SJSA1 (cell line): ENCODE measurements around the gene VAMP4. TPM values are rescaled to one million over a fixed set of nuclear protein-coding genes. Genes with fewer than 3 reads are reported as not detected.

Experiments used
- DNase-seq, 2 experiments: peaks; one replicate each; pipeline ENCODE4 v3.0.0-alpha.2; 2015 to 2020; ENCODE audit warnings: low spot score in 2 of 2, low read depth in 1 of 2
- H3K27ac ChIP-seq: fragments of 250-450 bp; sonication (Bioruptor Pico); 2 replicates; pipeline ENCODE4 v1.5.1; 2020; ENCODE audit warnings: mild to moderate bottlenecking, moderate library complexity
- H3K27me3 ChIP-seq: fragments of 250-450 bp; sonication (Bioruptor Pico); replicated peaks from 2 replicates; pipeline ENCODE4 v1.5.1; 2020; ENCODE audit warnings: mild to moderate bottlenecking, moderate library complexity
- H3K36me3 ChIP-seq: fragments of 250-450 bp; sonication (Bioruptor Pico); 2 replicates; pipeline ENCODE4 v1.5.1; 2020; ENCODE audit warnings: mild to moderate bottlenecking
- H3K4me1 ChIP-seq: fragments of 250-450 bp; sonication (Bioruptor Pico); replicated peaks from 2 replicates; pipeline ENCODE4 v1.6.1; 2021; ENCODE audit warnings: mild to moderate bottlenecking
- H3K4me3 ChIP-seq: fragments of 250-450 bp; sonication (Bioruptor Pico); 2 replicates; pipeline ENCODE4 v1.5.1; 2020; ENCODE audit warnings: mild to moderate bottlenecking
- H3K9me3 ChIP-seq: fragments of 250-450 bp; sonication (Bioruptor Pico); replicated peaks from 2 replicates; pipeline ENCODE4 v1.5.1; 2020; ENCODE audit warnings: mild to moderate bottlenecking
- total RNA-seq: library from RNA; depleted of rRNA; stranded (reverse); fragments of >200 nt; shearing (Covaris generic); gene quantifications from 2 replicates; pipeline ENCODE4 v1.2.3, GENCODE V29; 2014

Gene VAMP4
- total RNA-seq, 1 experiment from 2014 or later = 8.5 TPM

DNA sequence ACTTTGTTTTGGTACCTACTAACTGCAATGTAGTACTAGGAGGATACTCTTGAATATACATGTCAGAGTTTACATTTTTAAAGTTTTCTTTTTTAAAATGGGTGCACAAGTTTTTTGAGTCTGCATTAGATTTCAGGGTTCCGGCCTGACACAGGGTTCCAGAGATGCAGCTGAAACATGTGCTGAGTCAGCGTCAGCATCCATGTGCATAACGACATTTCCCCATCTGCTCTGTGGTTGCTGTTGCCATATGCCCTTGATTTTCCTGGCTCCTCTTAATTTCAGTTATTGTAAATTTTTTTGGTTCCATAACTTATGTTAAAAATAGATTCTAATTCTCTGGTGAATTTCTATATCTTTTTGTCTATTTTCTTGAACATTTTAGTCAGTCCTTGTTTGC lies 27.3 kb upstream of the VAMP4 start:
- Histone ChIP-seq H3K36me3 (no peaks in the 10 kb centered on the region), H3K27ac (no peak overlapping the region), H3K4me1 (no peaks in the 10 kb centered on the region), H3K4me3 (no peak overlapping the region), H3K27me3 (peaks cover 3% of the 10 kb centered on the region; the same call in 1 of the 2 replicates), H3K9me3 (no peaks in the 10 kb centered on the region)
- DNase-seq = no peak

DNA sequence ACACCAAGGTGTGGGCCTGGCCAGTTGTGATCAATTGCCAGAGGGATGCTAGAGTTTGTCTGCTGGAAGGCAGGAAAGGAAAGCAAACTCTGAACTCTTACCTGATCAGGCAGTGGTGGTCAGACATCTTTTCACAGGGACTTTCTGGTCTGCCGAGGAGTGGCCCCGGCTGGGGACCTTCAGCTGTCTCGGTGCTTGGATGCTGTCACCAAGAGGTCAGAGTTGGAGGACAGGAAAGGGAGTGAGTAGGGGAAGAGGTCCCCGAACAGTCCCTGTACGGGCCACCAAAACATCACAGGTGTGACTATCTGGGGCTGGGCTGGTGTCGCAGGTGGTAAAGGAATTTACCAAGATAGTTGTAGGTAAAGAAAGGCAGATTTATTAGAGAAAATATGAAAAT lies 21.9 kb upstream of the VAMP4 start:
- Histone ChIP-seq H3K4me1 (no peaks in the 10 kb centered on the region), H3K27ac (no peak overlapping the region), H3K36me3 (no peaks in the 10 kb centered on the region), H3K27me3 (0 out of 2 replicates have a peak, but pooled peaks cover 4% of the 10 kb centered on the region), H3K9me3 (no peaks in the 10 kb centered on the region), H3K4me3 (no peak overlapping the region)
- DNase-seq = no peak

DNA sequence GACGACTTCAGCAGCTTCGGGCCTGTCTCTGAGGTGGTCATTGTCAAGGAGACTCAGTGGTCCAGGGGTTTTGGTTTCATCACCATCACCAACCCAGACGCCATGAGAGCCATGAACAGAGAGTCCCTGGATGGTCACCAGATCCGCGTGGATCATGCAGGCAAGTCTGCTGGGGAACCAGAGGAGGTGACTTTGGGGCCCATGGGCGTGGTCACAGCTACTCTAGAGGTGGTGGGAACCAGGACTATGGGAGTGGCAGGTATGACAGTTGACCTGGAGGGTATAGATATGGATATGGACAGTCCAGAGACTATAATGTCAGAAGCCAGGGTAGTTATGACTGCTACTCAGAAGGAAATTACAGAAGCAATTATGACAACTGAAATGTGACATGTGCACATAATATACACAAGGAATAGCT lies 20.3 kb upstream of the VAMP4 start:
- H3K4me3 ChIP-seq = no peak overlapping the region
- H3K9me3 ChIP-seq = no peaks in the 10 kb centered on the region
- H3K27me3 ChIP-seq = 0 out of 2 replicates have a peak, but pooled peaks cover 4% of the 10 kb centered on the region
- H3K27ac ChIP-seq = no peak overlapping the region
- no peak for DNase-seq
- H3K36me3 ChIP-seq = no peaks in the 10 kb centered on the region
- no peaks in the 10 kb centered on the region for H3K4me1 ChIP-seq

DNA sequence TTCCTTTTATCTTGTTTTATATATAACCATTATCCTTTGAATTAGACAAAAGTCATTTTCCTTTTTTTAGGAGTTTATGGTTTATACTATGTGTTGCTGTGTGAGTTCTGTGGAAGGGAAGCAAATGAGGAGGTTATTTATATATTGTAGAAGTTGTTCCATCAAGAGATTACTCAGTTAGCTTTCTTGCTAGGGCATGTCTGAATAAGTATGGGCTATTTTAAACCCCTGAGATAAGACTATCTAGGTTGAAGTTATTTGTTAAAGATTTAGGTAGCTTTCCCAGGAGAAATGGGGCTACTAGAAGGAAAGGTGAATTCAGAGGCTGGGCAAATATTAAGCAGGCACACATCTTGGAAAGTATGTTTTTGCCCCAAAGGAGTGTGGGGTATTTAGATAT lies 16.1 kb upstream of the VAMP4 start:
- Histone ChIP-seq H3K27me3 (0 out of 2 replicates have a peak, but pooled peaks cover 4% of the 10 kb centered on the region), H3K4me1 (no peaks in the 10 kb centered on the region), H3K9me3 (0 out of 2 replicates have a peak, but pooled peaks cover 3% of the 10 kb centered on the region), H3K4me3 (no peak overlapping the region), H3K36me3 (no peaks in the 10 kb centered on the region), H3K27ac (no peak overlapping the region)
- DNase-seq = no peak

DNA sequence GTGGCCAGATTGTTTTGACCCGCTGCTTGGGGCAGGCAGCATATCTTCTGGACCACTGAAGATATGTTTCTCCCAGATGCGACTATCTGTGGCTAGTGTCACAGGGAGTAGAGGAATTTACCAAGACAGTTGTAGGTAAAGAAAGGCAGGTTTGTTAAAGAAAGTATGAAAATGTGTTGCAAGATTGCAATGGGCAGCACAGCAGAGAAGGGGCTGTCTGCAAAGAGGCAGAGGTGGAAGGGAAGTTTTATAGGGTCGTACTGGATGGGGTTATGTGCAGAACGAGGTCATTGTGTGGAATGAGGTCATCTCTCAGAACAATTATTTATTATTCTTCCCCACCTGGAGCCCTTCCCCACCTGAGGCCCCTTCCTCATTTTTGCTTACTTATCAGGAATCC lies 15.0 kb upstream of the VAMP4 start:
- H3K27me3 ChIP-seq = 0 out of 2 replicates have a peak, but pooled peaks cover 4% of the 10 kb centered on the region
- H3K4me3 ChIP-seq = no peak overlapping the region
- H3K36me3 ChIP-seq = no peaks in the 10 kb centered on the region
- H3K9me3 ChIP-seq = 0 out of 2 replicates have a peak, but pooled peaks cover 3% of the 10 kb centered on the region
- no peak overlapping the region for H3K27ac ChIP-seq
- no peaks in the 10 kb centered on the region for H3K4me1 ChIP-seq
- no peak for DNase-seq

DNA sequence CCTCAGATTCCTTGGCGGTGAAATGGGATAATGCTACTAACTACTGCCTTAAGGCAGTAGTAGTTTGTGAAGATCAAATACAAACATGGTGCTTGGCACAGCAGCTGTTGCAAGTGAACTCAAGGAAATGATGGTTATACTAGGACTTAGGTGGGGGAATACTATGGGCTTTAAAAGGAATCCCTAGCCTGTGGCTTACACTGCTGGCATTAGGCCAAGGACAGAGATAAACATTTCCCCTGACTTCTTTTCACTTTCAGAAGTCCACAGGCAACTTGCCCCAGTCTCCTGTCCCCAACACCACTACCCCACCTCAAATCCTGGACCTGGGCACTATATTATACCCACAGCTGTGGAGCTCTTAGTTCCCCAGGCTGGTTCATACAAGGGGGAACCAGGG lies 13.1 kb upstream of the VAMP4 start:
- DNase-seq = no peak
- H3K27ac ChIP-seq = no peak overlapping the region
- H3K27me3 ChIP-seq = no peaks in the 10 kb centered on the region

DNA sequence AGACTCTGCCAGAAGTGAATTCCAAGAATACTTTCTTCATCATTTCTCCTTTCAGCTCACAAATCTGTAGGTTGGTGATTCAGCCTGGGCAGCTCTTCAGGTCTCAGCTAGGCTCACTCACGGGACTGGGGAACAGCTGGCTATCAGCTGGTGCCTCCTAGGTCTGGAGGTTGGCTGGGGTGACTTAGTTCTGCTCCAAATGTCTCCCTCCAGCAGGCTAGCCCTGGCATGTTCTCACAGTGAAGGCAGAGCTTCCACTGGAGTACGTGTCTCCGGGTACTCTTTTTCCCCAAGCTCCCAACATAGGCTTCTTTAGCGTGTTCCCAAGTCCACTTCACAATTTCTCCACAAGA lies 12.5 kb upstream of the VAMP4 start:
- H3K9me3 ChIP-seq = 0 out of 2 replicates have a peak, but pooled peaks cover 3% of the 10 kb centered on the region
- H3K36me3 ChIP-seq = no peaks in the 10 kb centered on the region
- no peaks in the 10 kb centered on the region for H3K27me3 ChIP-seq
- H3K4me3 ChIP-seq = no peak overlapping the region
- H3K27ac ChIP-seq = no peak overlapping the region
- H3K4me1 ChIP-seq = no peaks in the 10 kb centered on the region
- no peak for DNase-seq

More for the DNA sequence above, 13.1 kb upstream of the VAMP4 start:
- H3K9me3 ChIP-seq = 0 out of 2 replicates have a peak, but pooled peaks cover 3% of the 10 kb centered on the region
- no peaks in the 10 kb centered on the region for H3K36me3 ChIP-seq
- H3K4me1 ChIP-seq = no peaks in the 10 kb centered on the region
- H3K4me3 ChIP-seq = no peak overlapping the region

DNA sequence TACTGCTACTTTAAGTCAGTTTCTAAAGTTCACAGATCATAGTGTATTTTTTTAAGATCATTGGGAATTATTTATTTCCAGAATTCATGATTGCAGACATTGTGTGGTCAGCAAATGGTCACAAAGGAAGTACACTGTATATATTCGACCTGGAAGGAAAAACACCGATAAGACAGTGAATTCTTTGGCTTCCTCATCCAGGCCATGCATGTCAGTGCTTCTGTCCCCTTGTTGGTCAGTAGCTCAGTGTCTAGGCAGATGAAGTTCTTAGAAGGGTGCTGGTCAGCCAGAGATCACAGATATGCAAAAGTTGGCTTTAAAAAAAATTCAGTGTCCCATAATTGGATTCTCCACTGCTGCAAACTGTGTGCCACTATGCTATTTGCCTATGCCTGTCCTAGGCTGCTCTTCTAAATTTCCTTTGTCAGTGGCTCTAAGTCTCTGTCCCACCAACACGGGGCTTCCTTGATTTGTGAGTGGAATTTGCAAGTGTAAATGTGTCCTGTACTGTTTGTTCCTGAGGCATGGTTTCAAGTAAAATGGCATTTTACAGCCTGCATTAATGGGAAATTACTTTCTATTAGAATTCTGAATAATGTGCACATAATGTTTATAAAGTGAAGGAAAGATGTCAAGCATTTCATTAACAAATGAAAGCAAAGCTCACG lies 12.0 kb upstream of the VAMP4 start:
- H3K27me3 ChIP-seq = no peaks in the 10 kb centered on the region
- no peaks in the 10 kb centered on the region for H3K4me1 ChIP-seq
- 0 out of 2 replicates have a peak, but pooled peaks cover 3% of the 10 kb centered on the region for H3K9me3 ChIP-seq
- no peak for DNase-seq
- no peaks in the 10 kb centered on the region for H3K36me3 ChIP-seq
- no peak overlapping the region for H3K4me3 ChIP-seq
- no peak overlapping the region for H3K27ac ChIP-seq

DNA sequence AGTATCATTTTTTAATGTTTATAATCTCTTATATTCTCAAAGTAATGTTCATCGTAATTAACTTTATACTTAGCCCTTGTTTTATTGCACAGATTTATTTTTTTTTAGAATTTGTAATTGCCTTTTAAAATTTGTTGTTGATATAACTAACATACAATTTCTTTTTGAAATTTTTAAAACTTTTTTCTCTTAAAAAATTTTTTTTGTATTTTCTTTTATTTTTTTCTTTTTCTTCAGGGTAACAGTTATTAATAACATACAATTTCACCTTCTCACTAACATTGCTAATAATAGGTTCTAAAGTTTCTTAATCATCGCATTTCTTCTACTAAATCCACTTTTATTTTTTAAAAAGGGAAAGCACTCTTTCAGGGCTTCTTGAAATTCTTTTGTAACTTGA lies 11.3 kb upstream of the VAMP4 start:
- Histone ChIP-seq H3K27ac (no peak overlapping the region), H3K4me3 (no peak overlapping the region), H3K9me3 (0 out of 2 replicates have a peak, but pooled peaks cover 3% of the 10 kb centered on the region), H3K27me3 (no peaks in the 10 kb centered on the region), H3K36me3 (no peaks in the 10 kb centered on the region), H3K4me1 (no peaks in the 10 kb centered on the region)
- no peak for DNase-seq

DNA sequence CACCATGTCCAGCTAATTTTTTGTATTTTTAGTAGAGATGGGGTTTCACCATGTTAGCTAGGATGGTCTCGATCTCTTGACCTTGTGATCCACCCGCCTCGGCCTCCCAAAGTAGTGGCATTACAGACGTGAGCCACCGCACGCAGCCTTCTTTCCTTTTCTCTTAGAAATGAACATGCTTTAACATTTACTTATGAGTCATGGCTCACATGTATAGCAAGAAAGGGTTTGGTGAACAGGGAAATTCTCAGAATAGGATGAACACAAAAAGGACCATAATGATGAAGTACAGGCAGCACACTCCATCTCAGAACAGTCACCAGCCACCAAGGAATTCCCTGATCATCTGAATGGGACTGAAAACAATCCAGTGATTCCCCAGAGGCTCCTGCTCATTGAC lies 9.4 kb upstream of the VAMP4 start:
- no peak for DNase-seq
- no peaks in the 10 kb centered on the region for H3K36me3 ChIP-seq
- H3K27ac ChIP-seq = no peak overlapping the region
- H3K4me1 ChIP-seq = no peaks in the 10 kb centered on the region
- no peaks in the 10 kb centered on the region for H3K9me3 ChIP-seq
- no peaks in the 10 kb centered on the region for H3K27me3 ChIP-seq
- H3K4me3 ChIP-seq = no peak overlapping the region

DNA sequence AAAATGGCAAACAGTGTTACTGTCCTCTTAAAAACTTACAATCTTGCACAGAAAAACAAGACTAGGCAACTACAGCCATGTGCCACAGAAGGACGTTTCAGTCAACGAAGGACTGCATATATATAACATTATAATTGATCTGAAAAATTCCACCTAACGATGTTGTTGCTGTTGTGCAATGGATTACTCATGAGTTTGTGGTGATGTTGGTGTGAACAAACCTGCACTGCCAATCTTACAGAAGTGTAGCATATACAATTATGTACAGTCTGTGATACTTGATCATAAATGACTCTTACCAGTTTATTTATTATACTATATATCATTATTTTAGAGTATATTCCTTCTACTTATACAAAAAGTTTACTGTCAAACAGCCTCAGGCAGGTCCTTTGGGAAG lies 6.8 kb upstream of the VAMP4 start:
- no peak for DNase-seq
- Histone ChIP-seq H3K9me3 (no peaks in the 10 kb centered on the region), H3K27ac (no peak overlapping the region), H3K4me3 (no peak overlapping the region), H3K36me3 (no peaks in the 10 kb centered on the region), H3K27me3 (no peaks in the 10 kb centered on the region), H3K4me1 (peaks cover 6% of the 10 kb centered on the region)

DNA sequence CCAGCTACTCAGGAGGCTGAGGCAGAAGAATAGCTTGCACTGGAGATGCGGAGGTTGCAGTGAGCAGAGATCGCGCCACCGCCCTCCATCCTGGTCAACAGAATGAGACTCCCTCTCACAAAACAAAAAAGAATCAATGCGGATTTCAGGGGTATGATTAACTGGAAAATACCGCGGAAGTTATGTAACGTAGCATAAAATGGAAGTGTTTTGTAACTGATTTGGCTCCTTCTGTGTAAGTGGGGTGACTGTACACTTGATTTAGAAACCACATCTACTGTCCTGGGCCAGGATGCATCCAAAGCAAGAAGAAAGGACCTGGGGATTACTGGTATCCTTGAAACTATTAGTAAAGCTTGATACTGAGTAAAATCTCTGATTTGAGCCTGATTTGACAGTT lies 3.1 kb upstream of the VAMP4 start:
- no peak for DNase-seq
- Histone ChIP-seq H3K27me3 (no peaks in the 10 kb centered on the region), H3K27ac (no peak overlapping the region), H3K4me3 (no peak overlapping the region), H3K4me1 (peaks cover 26% of the 10 kb centered on the region), H3K36me3 (0 out of 2 replicates have a peak, but pooled peaks cover 5% of the 10 kb centered on the region), H3K9me3 (no peaks in the 10 kb centered on the region)

DNA sequence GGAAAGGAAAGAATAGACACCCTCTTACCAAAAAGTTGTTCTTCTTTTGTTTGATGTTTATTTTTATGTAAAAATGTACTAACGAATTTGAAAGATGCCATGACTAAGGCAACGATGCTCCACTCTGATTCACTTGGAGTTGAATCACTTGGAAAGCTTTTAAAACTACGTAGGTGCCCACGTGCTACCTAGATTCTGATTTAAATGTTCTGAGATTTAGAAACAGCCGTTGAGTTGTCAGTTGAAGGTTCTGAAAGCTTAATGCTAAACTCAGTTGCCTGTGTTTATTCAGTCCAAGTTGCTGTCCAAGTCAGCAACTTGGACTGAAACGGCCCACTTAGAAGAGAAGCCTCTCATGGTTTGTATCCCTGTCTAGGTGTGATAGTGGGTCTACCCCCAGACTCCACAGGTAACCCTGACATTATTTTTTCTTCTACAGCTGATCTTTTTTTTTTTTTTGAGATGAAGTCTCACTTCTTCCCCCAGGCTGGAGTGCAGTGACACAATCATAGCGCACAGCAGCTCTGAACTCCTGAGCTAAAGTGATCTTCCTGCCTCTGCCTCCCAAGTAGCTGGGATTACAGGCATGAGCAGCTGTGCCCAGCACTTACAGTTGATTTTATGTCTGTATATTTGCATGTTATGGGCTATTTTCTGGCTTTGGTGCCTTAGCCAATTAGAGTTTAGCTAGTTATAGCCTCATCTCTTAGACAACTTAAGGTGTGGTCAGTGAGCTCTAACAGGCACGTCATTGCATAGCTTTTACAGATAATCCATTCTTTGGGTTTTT lies 1.4 kb upstream of the VAMP4 start:
- H3K27ac ChIP-seq = peak overlapping the region; percentile 92
- H3K4me3 ChIP-seq = peak overlapping the region; percentile 75
- peaks cover 39% of the 10 kb centered on the region for H3K4me1 ChIP-seq
- peak in 1 of 2 experiments; percentile 62 for DNase-seq
- H3K27me3 ChIP-seq = no peaks in the 10 kb centered on the region
- H3K9me3 ChIP-seq = no peaks in the 10 kb centered on the region
- H3K36me3 ChIP-seq = peaks cover 5% of the 10 kb centered on the region; the same call in 1 of the 2 replicates

DNA sequence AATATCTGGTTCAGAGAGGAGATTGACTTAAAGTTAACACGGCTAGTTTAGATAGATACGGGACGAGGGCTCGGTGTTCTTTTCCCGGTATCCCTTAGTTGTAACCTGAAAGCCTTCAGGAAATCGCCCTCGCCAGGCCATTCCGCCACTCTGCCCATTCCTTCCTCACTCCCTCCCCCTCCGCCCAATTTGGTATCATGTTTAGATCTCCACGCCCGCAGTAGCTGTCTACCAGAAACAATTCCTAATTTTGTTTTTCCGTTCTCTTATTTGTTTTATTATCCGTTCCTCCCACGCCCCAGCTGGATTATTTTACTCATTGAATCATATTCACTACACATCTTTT lies 685 bp upstream of the VAMP4 start:
- Histone ChIP-seq H3K4me1 (peaks cover 39% of the 10 kb centered on the region), H3K36me3 (peaks cover 12% of the 10 kb centered on the region), H3K9me3 (no peaks in the 10 kb centered on the region), H3K27me3 (no peaks in the 10 kb centered on the region), H3K27ac (peak overlapping the region; percentile 92), H3K4me3 (peak overlapping the region; percentile 75)
- DNase-seq = peak in 1 of 2 experiments; percentile 58
